K562 (cell line): ENCODE results near the gene GADD45GIP1. TPM values are rescaled to one million over a fixed set of nuclear protein-coding genes. Genes with fewer than 3 reads are reported as not detected.

Experiments used
- ATAC-seq: fragments of 200-7000 bp; cut with Tn5 transposase; 3 replicates; pipeline ENCODE4 v1.9.1; 2020; ENCODE audit warnings: moderate library complexity
- BruUV-seq: library from RNA; stranded (reverse); fragments of 400-500 nt; replicated peaks from 2 replicates; lab custom pipeline; 2021; lab: Mats Ljungman, UMichigan
- CTCF ChIA-PET: fragments of 300-600 bp; formaldehyde crosslinking; extraction: SDS; loops from one replicate; lab custom pipeline; 2021; ENCODE audit warnings: low intra/inter-chr PET ratio; lab: Yijun Ruan, JAX
- POLR2A ChIA-PET: fragments of 300-600, 350-650 bp; sonication (Branson Sonifier 250); formaldehyde crosslinking; extraction: SDS; loops from one replicate; lab custom pipeline; 2021; ENCODE audit warnings: antibody characterized with exemption, inconsistent platforms; lab: Yijun Ruan, JAX
- DNase-seq, 4 experiments: peaks; one replicate each; pipeline versions ENCODE4 v3.0.0 to v3.0.0-alpha.2; 2011 to 2018; ENCODE audit warnings: low spot score in 3 of 4, mixed read lengths in 3 of 4; ENCODE audit errors: extremely low read depth in 1 of 4
- FAIRE-seq: peaks from 2 replicates; lab custom pipeline; 2011; peaks lifted over from hg19 to GRCh38; lab: Jason Lieb, UNC
- H2AFZ ChIP-seq: 2 replicates; pipeline ENCODE4 v1.6.0; 2011; ENCODE audit warnings: low read depth, low read length, control low read depth, inconsistent platforms
- H3K27ac ChIP-seq: fragments of 200-600 bp; 3 replicates; pipeline ENCODE4 v1.8.0; 2011; ENCODE audit warnings: low read depth, mild to moderate bottlenecking, control low read depth, inconsistent platforms, low read length, moderate library complexity, mixed read lengths; ENCODE audit errors: extremely low read depth
- H3K27me3 ChIP-seq, 2 experiments: fragments of 300-600 bp in 1 of 2; 2 replicates in 1 of 2; 3 replicates in 1 of 2; pipeline versions ENCODE4 v1.6.0 to v1.8.0; 2011; ENCODE audit warnings: inconsistent platforms in 2 of 2, low read length in 2 of 2, mild to moderate bottlenecking in 1 of 2, mixed read lengths in 1 of 2, moderate library complexity in 1 of 2; ENCODE audit not compliant: control insufficient read depth in 2 of 2, insufficient read depth in 2 of 2
- H3K36me3 ChIP-seq: fragments of 300-600 bp; 3 replicates; pipeline ENCODE4 v1.8.0; 2011; ENCODE audit warnings: mild to moderate bottlenecking, low read length, inconsistent platforms; ENCODE audit not compliant: control insufficient read depth, insufficient read depth
- H3K4me1 ChIP-seq, 2 experiments: fragments of 200-600 bp in 1 of 2; replicated peaks in 1 of 2; 2 replicates in 1 of 2; 3 replicates in 1 of 2; pipeline versions ENCODE4 v1.5.1 to v1.8.0; 2011; ENCODE audit warnings: inconsistent platforms in 2 of 2, low read length in 2 of 2, mild to moderate bottlenecking in 1 of 2, mixed read lengths in 1 of 2, moderate library complexity in 1 of 2; ENCODE audit not compliant: control insufficient read depth in 2 of 2, insufficient read depth in 2 of 2
- H3K4me2 ChIP-seq: 2 replicates; pipeline ENCODE4 v1.6.1; 2011; ENCODE audit warnings: low read length, control low read depth, inconsistent platforms, mixed read lengths; ENCODE audit not compliant: insufficient read depth
- H3K4me3 ChIP-seq: fragments of 200-600 bp; sonication (generic), shearing (Covaris generic); 2 replicates; pipeline ENCODE4 v1.5.1; 2016; ENCODE audit warnings: control low read depth, inconsistent platforms
- H3K79me2 ChIP-seq: fragments of 200-600 bp; 3 replicates; pipeline ENCODE4 v1.8.0; 2011; ENCODE audit warnings: low read length, inconsistent platforms; ENCODE audit not compliant: control insufficient read depth, insufficient read depth
- H3K9ac ChIP-seq, 2 experiments: 2 replicates each; pipeline versions ENCODE4 v1.6.0 to v1.6.1; 2011; ENCODE audit warnings: low read depth in 2 of 2, low read length in 2 of 2, control low read depth in 1 of 2, inconsistent platforms in 1 of 2, mild to moderate bottlenecking in 1 of 2, mixed read lengths in 1 of 2; ENCODE audit not compliant: insufficient read depth in 1 of 2
- H3K9me1 ChIP-seq: one replicate; pipeline ENCODE4 v1.6.0; 2011; ENCODE audit warnings: inconsistent platforms, mild to moderate bottlenecking, low read length, moderate library complexity; ENCODE audit not compliant: control insufficient read depth, insufficient read depth
- H3K9me3 ChIP-seq: replicated peaks from 2 replicates; pipeline ENCODE4 v1.5.1; 2011; ENCODE audit warnings: low read depth, low read length, inconsistent platforms; ENCODE audit not compliant: control insufficient read depth, insufficient read depth
- H4K20me1 ChIP-seq: replicated peaks from 2 replicates; pipeline ENCODE4 v1.6.1; 2011; ENCODE audit warnings: low read length, inconsistent platforms, mixed read lengths; ENCODE audit not compliant: control insufficient read depth, insufficient read depth
- FOSL1 ChIP-seq: fragments of 200-800 bp; sonication (Bioruptor generic); conservative IDR thresholded peaks from 2 replicates; pipeline ENCODE4 v1.6.1; 2016; ENCODE audit warnings: missing genetic modification characterization, missing compliant biosample characterization
- HIVEP1 ChIP-seq: fragments of 250-450 bp; sonication (Bioruptor Pico); IDR thresholded peaks from 2 replicates; pipeline ENCODE4 v1.4.0; 2020; ENCODE audit warnings: mild to moderate bottlenecking
- POLR2G ChIP-seq: fragments of 200-400 bp; formaldehyde crosslinking; IDR thresholded peaks from 2 replicates; pipeline ENCODE4 v1.6.1; 2017; ENCODE audit warnings: low read depth, mild to moderate bottlenecking, antibody characterized with exemption, low read length, moderate library complexity
- RBM34 ChIP-seq: fragments of 200-400 bp; formaldehyde crosslinking; IDR thresholded peaks from 2 replicates; pipeline ENCODE4 v1.6.1; 2018; ENCODE audit warnings: low read length, borderline replicate concordance; ENCODE audit not compliant: insufficient read depth
- STAT5A ChIP-seq: IDR thresholded peaks from 2 replicates; pipeline ENCODE4 v1.6.1; 2012; ENCODE audit warnings: low read length, inconsistent platforms, borderline replicate concordance
- ZC3H4 ChIP-seq: sonication (generic); formaldehyde crosslinking; IDR thresholded peaks from 2 replicates; pipeline ENCODE4 v1.9.0; 2021; ENCODE audit warnings: missing genetic modification reagents, borderline replicate concordance
- ZNF431 ChIP-seq: sonication (generic); formaldehyde crosslinking; IDR thresholded peaks from 2 replicates; pipeline ENCODE4 v1.8.0; 2022; ENCODE audit warnings: mild to moderate bottlenecking, missing genetic modification reagents
- WGBS: fragments of 100-300 bp; shearing (Covaris generic); methylation state at CpG from one replicate; pipeline ENCODE4 v1.1.6; 2016; ENCODE audit warnings: low coverage, mixed read lengths; ENCODE audit not compliant: insufficient coverage; ENCODE audit errors: missing lambda C conversion rate; 5-methylcytosine and 5-hydroxymethylcytosine counted together
- in situ Hi-C: fragments of 300-500 bp; cut with MboI; formaldehyde crosslinking; loops from 4 replicates; pipeline ENCODE4 v1.15.0; 2018; ENCODE audit warnings: inconsistent platforms, mixed read lengths
- intact Hi-C: fragments of 100-400 bp; cut with micrococcal nuclease; formaldehyde crosslinking; loops from 2 replicates; pipeline ENCODE4 v1.14.2; 2022
- polyA plus RNA-seq, 8 experiments: library from polyadenylated mRNA; depleted of rRNA in 4 of 8; stranded (reverse) in 5 of 8; unstranded in 3 of 8; fragments of >200 nt; fragmentation: Nextera tagmentation in 2 of 8; fragmentation: Illumina TruSeq in 1 of 8; extraction: Ambion mirVana in 2 of 8; extraction: Trizol in 1 of 8; gene quantifications; 2 replicates each; pipeline versions ENCODE4 v1.2.1 to v1.2.3, GENCODE V29; 2011 to 2014; ENCODE audit warnings: inconsistent platforms in 1 of 8, missing spikeins in 1 of 8
- total RNA-seq, 7 experiments: library from RNA; depleted of rRNA in 6 of 7; stranded (reverse); fragments of >200 nt in 6 of 7; fragmentation: Illumina TruSeq in 2 of 7; extraction: Trizol in 2 of 7; gene quantifications; 2 replicates each; pipeline versions ENCODE4 v1.2.1 to v1.2.3, GENCODE V29; 2011 to 2021; ENCODE audit warnings: low replicate concordance in 1 of 7
- TF ChIP-seq, protein P1 (sequence below): sonication (generic); formaldehyde crosslinking; IDR thresholded peaks from 2 replicates; pipeline ENCODE4 v1.8.0; 2022; ENCODE audit warnings: mild to moderate bottlenecking, missing genetic modification reagents, borderline replicate concordance

GADD45GIP1 gene
- total and polyA plus RNA-seq, 9 of the 15 experiments (the other 6 are each of a cell fraction or from before 2014, with no cell fraction given) = 5.1 to 161 (median 29.2) TPM

DNA sequence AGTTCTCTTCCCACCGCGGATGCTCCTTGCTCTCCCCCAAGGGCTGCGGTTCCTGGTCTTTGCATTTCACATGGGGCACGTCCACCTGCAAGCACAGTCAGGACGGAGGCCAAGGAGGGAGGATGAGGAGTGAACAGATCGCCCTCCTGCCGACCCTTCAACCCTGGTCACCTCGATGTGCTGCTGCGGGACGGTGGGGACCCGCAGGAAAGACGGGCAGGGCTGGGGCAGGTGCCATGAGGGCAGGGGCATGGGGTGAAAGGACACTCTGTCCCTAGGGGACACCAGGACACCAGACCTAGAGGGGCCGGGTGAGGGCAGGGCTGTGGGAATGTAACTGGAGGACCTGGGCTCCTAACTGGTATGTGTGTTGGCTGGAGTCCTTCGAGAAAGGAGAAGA lies 38.8 kb downstream of the GADD45GIP1 start:
- Histone ChIP-seq H3K9ac (peak overlapping the region in 1 of 2 experiments; percentile 66; a peak in 2 of 4 replicates), H3K27me3 (no peaks in the 10 kb centered on the region), H3K4me2 (no peak overlapping the region; the same call in 1 of the 2 replicates), H3K79me2 (no peaks in the 10 kb centered on the region), H3K36me3 (peaks cover 12% of the 10 kb centered on the region; the same call in 1 of the 3 replicates), H4K20me1 (no peaks in the 10 kb centered on the region), H3K4me3 (no peak overlapping the region), H3K27ac (no peak overlapping the region; the same call in 2 of the 3 replicates), H3K4me1 (peaks cover 13 to 26% of the 10 kb centered on the region in 2 experiments), H2AFZ (no peak overlapping the region), H3K9me1 (no peaks in the 10 kb centered on the region), H3K9me3 (no peaks in the 10 kb centered on the region)
- intact Hi-C loops = no loop called here
- 94% methylated on average over 7 of the region's 14 CpGs for WGBS
- POLR2A ChIA-PET = interaction anchor here (0.7 to 1.2 kb wide), 2 partner anchors 19 to 234 kb away, joined by 3 to 4 read pairs; no protein-coding TSS in a partner anchor
- no peak for FAIRE-seq
- in situ Hi-C loops = no loop called here
- CTCF ChIA-PET = no interaction called here
- TF ChIP-seq STAT5A (no peak), RBM34 (no peak), HIVEP1 (CRISPR knock-in tag) (no peak), FOSL1 (tag) (0 out of 2 replicates have a peak, but pooled peaks have one; percentile 1), POLR2G (peak; percentile 60; the same call in 1 of the 2 replicates), ZNF431 (CRISPR knock-in tag) (0 out of 2 replicates have a peak, but pooled peaks have one; percentile 3), ZC3H4 (0 out of 2 replicates have a peak, but pooled peaks have one; percentile 31)
- TF ChIP-seq, protein P1, sequence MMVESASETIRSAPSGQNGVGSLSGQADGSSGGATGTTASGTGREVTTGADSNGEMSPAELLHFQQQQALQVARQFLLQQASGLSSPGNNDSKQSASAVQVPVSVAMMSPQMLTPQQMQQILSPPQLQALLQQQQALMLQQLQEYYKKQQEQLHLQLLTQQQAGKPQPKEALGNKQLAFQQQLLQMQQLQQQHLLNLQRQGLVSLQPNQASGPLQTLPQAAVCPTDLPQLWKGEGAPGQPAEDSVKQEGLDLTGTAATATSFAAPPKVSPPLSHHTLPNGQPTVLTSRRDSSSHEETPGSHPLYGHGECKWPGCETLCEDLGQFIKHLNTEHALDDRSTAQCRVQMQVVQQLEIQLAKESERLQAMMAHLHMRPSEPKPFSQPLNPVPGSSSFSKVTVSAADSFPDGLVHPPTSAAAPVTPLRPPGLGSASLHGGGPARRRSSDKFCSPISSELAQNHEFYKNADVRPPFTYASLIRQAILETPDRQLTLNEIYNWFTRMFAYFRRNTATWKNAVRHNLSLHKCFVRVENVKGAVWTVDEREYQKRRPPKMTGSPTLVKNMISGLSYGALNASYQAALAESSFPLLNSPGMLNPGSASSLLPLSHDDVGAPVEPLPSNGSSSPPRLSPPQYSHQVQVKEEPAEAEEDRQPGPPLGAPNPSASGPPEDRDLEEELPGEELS (CRISPR knock-in tag) = no peak
- no peak for ATAC-seq
- peak in 1 of 4 experiments; percentile 18 for DNase-seq
- no TSS peak for BruUV-seq
